ENCODE measurements around the gene SLC1A7.

Gene SLC1A7

DNA sequence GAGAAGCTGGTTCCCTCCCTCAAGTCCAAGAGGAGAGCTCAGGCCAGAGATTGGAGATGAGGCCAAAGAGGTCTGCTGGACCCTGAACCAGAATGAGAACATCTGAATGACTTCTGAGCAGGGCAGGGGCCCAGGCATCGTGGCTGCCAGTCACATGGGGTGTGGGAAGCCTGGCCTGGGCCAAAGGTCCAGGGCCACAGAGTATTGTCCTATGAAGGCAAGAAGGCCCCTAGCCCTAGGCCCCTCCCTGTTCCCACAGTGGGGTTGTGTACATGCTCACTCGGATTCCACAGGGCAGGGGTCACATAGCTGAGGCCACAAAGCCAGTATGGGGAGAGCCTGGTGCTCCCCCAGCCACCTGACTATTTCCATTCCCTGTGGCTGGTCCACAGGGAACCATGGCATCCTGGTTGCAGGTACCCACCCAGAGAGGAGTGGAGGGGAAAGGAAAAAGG, 18.5 kb upstream of the SLC1A7 start:
- no peak for DNase-seq (ENCODE audit: low read depth in 2 of 3, low spot score in 1 of 3)

DNA sequence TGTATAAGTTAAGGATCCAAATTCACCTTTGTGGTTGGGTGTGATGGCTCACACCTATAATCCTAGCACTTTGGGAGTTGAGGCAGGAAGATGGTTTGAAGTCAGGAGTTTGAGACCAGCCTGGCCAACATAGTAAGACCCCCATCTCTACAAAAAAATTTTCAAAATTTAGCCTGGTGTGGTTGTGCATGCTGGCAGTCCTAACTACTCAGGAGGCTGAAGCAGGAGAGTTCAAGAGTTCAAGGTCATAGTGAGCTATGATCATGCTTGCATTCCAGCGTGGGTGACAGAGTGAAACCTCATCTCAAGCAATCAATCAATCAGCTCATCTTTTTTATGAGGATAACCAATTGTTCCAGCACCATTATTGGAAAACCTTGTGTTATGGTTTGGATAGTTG, 16.5 kb upstream of the SLC1A7 start:
- no peak for DNase-seq (ENCODE audit: low read depth in 2 of 3, low spot score in 1 of 3)

GRCh38 chr1:53156783-53157182, 14.3 kb upstream of the SLC1A7 start:
- no peak for DNase-seq (ENCODE audit: low read depth in 2 of 3, low spot score in 1 of 3)

GRCh38 chr1:53155945-53156344, 13.5 kb upstream of the SLC1A7 start:
- no peak for DNase-seq (ENCODE audit: low read depth in 2 of 3, low spot score in 1 of 3)

DNA sequence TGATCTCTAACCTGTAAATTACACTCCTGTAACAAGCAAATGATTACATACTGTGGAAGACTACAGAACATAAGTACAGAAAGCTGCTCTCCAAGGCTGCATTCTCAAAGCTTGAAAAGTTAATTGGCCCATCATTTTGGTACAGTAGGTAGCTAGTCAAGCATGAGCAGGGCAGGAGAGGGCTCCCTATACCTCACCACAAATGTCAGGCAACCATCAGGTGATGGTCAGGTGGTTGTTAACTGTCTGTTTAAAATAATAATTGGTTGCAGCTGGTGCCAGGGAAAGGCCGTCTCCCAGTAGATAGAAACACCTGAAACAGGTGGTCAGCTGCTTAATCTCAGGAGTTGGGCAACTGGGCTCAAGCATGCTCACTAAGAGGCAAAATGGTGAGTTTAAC, 13.1 kb upstream of the SLC1A7 start:
- no peak for DNase-seq (ENCODE audit: low read depth in 2 of 3, low spot score in 1 of 3)

DNA sequence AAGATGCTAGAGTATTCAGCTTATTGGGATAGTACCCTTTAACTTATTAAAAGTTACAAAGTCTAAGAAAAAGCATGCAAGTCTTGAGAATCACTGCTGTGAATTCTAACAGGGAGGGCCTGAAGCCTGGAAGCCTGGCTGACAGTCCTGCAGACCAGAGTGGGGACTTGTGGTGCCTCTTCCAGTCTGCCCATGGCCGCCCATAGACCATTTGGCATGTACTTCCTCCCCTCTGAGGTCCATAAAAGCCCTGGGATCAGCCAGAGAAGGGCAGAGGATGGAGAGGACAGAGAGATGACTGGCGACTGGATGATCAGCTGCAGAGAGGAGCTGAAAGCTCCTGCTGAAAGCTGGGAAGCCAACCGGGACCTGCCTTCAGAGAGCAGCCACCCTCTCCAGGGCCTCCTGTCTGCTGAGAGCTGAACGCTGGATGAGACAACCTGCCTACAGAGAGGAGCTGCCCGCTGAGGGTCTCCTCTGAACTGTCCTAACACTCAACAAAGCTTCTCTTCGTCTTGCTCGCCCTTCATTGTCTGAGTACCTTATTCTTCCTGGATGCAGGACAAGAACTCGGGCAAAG, 12.5 kb upstream of the SLC1A7 start:
- no peak for DNase-seq (ENCODE audit: low read depth in 2 of 3, low spot score in 1 of 3)

DNA sequence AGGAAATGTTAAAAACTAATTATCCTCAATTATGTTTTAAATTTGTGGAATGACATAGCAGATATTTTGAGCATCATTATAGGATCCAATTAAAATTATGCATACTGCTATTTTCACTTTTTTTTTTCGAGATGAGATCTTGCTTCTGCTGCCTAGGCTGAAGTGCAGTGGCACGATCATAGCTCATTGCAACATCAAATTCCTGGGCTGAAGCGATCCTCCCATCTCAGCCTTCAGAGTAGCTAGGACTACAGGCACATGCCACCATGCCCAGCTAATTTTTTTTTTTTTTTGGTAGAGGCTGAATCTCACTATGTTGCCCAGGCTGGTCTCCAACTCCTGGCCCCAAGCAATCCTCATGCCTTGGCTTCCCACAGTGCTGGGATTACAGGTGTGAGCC, 11.3 kb upstream of the SLC1A7 start:
- DNase-seq (ENCODE audit: low read depth in 2 of 3, low spot score in 1 of 3), result no peak

GRCh38 chr1:53148123-53148522, 5.7 kb upstream of the SLC1A7 start:
- no peak for DNase-seq (ENCODE audit: low read depth in 2 of 3, low spot score in 1 of 3)

- no peak for DNase-seq (ENCODE audit: low read depth in 2 of 3, low spot score in 1 of 3)
These were observed 4.7 kb upstream of the SLC1A7 start for GRCh38 chr1:53147174-53147573.

DNA sequence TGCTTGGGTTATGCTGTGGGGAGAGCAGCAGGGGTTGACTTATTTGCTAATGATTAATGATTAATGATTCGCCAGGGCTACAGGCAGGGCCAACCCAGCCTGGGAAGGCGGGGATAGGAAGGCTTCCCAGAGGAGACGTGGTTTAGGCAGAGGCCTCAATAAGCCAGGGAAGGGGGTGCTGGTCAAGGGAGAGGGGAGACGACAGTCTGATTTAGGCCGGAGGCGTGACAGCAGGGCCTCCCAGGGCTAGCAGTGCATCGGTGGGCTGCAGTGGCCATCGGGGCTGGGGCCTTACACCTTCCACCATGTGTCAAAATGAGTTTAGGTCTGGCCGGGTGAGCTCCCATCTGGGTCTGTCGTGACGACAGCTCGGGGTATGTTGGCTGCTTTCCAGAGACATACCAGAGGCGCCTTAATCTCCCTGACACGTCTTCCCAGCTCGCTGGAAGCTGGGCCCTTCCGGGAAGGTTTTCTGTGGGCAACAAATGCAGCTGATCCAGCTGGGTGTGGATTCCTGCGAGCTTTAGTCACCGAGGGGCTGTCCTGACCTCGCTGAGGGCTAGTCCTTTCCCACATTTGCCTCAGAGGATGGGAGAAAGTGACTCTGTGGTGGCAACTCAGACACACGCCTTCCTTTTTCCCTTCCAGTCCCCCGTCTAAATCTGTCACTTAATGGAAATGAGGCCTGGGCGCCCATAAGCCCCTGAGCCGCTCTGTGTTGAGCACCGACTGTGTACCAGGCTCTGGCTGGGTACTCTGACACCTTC, 3.7 kb upstream of the SLC1A7 start:
- DNase-seq (ENCODE audit: low read depth in 2 of 3, low spot score in 1 of 3), result no peak

DNA sequence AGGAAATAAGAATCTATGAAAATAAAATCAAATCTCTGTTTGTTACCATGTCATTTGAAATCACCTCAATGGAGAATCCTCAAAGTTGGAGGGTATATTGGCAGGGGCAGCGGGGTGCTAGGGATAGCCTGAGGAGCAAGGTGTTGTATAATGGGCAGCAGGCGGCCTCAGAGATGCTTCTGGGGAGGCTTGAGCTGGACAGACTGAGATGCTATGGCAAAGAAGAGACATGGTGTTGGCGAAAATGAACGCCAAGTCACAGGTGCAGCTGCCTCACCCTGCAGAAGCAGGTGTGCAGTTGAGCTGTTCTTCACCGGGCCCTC, 3.1 kb upstream of the SLC1A7 start:
- no peak for DNase-seq (ENCODE audit: low read depth in 2 of 3, low spot score in 1 of 3)

DNA sequence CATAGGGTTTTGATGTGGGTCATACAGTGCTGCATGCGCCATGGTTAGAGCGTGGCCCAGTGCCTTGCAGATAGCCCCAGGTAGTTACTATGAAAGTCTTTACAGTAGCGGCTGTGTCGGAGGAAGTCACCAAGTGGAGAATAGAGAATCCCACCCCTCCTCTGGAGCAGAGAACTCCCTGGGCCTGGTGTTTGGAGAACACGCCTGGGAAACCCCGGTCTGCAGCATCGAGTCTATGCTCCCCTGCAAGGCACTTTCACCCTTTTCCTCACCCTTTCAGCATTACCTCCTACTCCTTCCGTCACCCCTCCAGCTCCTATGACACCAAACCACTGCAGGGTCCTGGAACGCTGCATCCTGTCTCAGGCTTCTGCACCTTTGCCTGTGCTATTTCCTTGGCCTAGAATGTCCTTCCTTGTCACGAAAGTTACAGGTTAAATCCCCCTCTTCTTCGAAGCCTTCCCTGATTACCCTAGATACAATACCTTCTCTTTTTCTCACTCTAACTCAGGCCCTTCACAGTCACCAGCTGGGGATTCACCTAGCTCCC, 2.7 kb upstream of the SLC1A7 start:
- DNase-seq (ENCODE audit: low read depth in 2 of 3, low spot score in 1 of 3), result no peak

DNA sequence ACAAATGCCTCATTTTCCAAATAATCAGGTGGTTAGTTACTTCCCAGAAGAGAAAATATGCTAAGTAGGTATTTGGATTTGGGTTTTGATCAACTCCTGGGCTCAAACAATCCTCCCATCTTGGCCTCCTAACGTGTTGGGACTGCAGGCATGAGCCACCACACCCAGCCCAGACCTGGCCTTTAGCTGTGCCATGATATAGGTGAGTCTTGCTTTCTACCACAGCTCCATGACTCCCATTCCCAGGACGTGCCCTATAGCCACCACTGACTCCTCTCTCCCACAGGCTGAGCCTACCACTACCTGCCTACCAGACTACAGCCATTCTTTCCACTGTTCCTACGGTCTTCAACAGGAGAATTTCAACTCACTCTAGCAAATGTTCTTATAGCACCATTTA, 1.8 kb upstream of the SLC1A7 start:
- no peak for DNase-seq (ENCODE audit: low read depth in 2 of 3, low spot score in 1 of 3)

- DNase-seq (ENCODE audit: low read depth in 2 of 3, low spot score in 1 of 3), result no peak
These were observed 1.1 kb upstream of the SLC1A7 start for GRCh38 chr1:53143527-53143926.

DNA sequence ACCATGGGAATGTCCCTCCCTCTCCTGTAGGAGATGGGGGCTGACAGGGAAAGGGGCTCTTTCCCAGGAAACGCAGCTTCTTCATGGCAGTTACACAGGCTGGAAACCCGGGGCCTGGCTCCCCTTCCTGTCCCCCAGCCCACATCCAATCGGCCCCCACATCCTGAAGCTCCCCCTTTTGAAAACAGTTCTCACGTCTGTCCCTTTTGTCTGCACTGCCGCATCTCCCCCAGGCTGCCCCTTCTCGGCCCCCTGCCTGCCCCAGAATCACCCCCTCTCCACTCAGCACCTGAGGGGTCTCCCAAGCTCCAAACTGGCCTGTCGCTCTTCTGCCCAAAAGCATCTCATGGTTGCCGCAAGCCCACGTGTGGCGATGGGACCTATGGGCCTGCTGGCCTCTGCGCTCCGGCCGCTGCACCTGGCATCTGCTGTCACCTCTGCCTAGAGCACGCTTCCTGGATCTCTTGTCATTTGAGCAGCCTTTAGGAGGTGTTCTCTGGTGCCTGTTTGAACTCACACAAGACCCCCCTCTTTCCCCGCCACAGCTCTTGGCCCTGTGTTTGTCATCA, 867 bp downstream of the SLC1A7 start:
- DNase-seq (ENCODE audit: low read depth in 2 of 3, low spot score in 1 of 3), result no peak

DNA sequence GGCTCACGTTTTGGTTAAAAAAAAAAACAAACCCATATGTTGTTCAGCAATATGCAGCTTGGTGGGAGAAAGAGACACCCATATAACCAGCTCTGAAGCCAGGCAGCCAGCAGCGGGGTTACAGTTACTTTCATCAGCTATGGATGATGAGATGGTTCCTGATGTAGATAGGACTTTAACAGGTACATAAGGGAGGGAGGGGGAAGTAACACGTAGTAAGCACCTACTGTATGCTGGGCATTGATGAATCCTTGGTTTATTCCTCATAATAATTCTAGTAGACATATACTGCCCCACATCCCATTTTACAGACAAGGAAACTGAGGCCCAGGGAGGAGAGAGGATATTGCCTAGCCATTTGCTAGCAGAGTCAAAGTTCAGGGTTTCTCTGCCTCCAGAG, 2.0 kb downstream of the SLC1A7 start:
- no peak for DNase-seq (ENCODE audit: low read depth in 2 of 3, low spot score in 1 of 3)

DNA sequence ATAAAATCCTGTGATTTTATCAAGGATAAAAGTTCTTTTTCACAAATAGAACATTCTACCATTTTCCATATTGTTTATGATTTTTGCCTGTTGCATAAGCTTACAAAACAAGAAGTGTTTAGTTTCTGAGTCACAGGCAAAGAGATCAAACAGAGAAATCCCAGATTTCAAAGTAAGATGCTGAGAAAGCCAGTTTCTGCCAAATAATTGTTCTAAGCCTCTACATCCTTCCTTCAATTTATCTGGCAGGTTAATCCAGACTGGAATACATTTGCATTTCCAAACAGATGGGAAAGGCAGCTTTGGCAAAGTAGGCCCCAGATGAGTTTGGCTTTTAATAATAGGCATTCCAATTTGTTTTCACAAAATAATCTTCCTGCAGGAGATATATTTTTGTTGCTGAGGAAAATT, 2.5 kb downstream of the SLC1A7 start:
- DNase-seq (ENCODE audit: low read depth in 2 of 3, low spot score in 1 of 3), result no peak

- DNase-seq (ENCODE audit: low read depth in 2 of 3, low spot score in 1 of 3), result no peak
These were observed 3.2 kb downstream of the SLC1A7 start for GRCh38 chr1:53138991-53139884.

- no peak for DNase-seq (ENCODE audit: low read depth in 2 of 3, low spot score in 1 of 3)
These were observed 4.7 kb downstream of the SLC1A7 start for GRCh38 chr1:53137729-53138128.

DNA sequence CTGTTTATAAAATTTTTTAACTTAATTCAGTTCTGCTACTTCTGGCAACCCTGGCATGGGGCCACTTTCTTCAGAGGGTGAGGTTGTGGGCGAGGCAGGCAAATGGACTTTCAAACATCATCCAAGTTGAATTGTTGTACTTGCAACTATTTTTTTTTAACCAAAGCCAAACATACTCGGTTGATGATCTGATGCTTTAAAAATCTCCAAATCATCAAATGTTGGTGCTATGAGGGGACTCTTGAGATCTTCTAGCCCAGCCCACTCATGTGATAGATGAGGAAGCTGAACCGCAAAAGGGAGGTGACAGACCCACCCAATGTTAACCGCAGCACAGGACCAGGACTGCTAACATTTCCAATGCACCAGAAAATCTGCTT, 6.7 kb downstream of the SLC1A7 start:
- DNase-seq (ENCODE audit: low read depth in 2 of 3, low spot score in 1 of 3), result no peak

DNA sequence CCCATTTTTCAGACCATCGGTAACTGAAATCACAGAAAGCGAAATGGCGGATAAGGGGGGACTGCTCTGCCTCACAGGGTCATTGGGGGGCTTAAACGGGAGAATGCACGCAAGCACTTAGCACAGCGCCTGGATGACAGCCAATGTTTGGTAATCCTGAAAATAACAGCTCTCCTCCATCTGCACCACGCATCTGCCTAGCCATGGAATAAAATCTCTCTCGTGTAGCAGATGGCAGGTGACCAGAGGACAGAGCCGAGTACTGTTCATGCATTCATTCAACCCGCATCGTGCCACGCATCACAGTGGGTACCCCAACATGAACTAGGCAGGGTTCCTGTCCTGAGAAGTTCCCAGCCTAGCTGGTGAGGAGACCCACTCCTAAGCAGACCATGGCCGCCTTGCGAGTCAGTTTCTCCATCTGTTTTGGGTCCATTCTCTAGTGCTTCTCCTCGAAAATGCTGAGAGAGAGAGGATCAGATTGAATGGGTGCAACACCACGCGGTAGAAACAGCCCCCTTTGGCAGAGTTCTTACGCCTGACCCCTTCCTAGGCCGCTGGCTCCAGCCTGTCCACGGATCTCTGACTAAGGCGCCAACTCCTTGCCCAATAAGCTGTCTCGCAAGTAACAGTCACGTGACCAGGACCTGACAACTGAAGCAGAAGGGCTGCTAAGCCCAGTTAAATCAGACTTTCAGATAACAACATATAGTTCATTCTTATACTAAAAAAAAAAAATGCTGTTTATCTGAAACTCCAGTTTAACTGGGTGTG, 7.3 kb downstream of the SLC1A7 start:
- no peak for DNase-seq (ENCODE audit: low read depth in 2 of 3, low spot score in 1 of 3)

Measured in stimulated activated CD4-positive, alpha-beta T cell treated with anti-CD3 and anti-CD28 coated beads, Interleukin-12 subunit alpha, Interleukin-12 subunit beta, amount 100 ng/mL, for 48 hours (primary cell).